HEK293 (cell line): ENCODE measurements around the gene DGKD.

ENCODE experiments used
- KLF17 ChIP-seq: fragments of 450-650 bp; formaldehyde crosslinking; IDR thresholded peaks from 2 replicates; pipeline ENCODE4 v1.5.1; 2016; ENCODE audit warnings: missing biosample characterization, missing genetic modification characterization
- PRDM1 ChIP-seq: fragments of 450-650 bp; formaldehyde crosslinking; IDR thresholded peaks from 2 replicates; pipeline ENCODE4; 2016; ENCODE audit warnings: missing biosample characterization, missing genetic modification characterization
- PRDM2 ChIP-seq: fragments of 450-650 bp; formaldehyde crosslinking; IDR thresholded peaks from 2 replicates; pipeline ENCODE4 v1.5.1; 2016; ENCODE audit warnings: missing biosample characterization, missing genetic modification characterization, borderline replicate concordance
- ZBTB21 ChIP-seq: fragments of 450-650 bp; formaldehyde crosslinking; IDR thresholded peaks from 2 replicates; pipeline ENCODE4 v1.5.1; 2017; ENCODE audit warnings: missing biosample characterization, missing genetic modification characterization
- ZBTB7A ChIP-seq: fragments of 450-650 bp; formaldehyde crosslinking; IDR thresholded peaks from 2 replicates; pipeline ENCODE4 v1.5.1; 2016; ENCODE audit warnings: low read depth, missing biosample characterization, missing genetic modification characterization
- ZNF24 ChIP-seq: fragments of 450-650 bp; formaldehyde crosslinking; IDR thresholded peaks from 2 replicates; pipeline ENCODE4 v1.5.1; 2016; ENCODE audit warnings: missing biosample characterization, missing genetic modification characterization
- ZNF670 ChIP-seq: fragments of 450-650 bp; formaldehyde crosslinking; IDR thresholded peaks from 2 replicates; pipeline ENCODE4 v1.5.1; 2016; ENCODE audit warnings: missing biosample characterization, missing genetic modification characterization, low read depth
- TF ChIP-seq, protein P1 (sequence below): fragments of 450-650 bp; formaldehyde crosslinking; IDR thresholded peaks from 2 replicates; pipeline ENCODE4 v1.5.1; 2016; ENCODE audit warnings: missing biosample characterization, missing genetic modification characterization
- TF ChIP-seq, protein P2 (sequence below): fragments of 450-650 bp; formaldehyde crosslinking; IDR thresholded peaks from 2 replicates; pipeline ENCODE4 v1.5.1; 2016; ENCODE audit warnings: missing biosample characterization, missing genetic modification characterization

GRCh38 chr2:233410196-233410760, 56.0 kb downstream of the DGKD start:
- TF ChIP-seq KLF17 (tag by site-specific recombination), result no peak
- no peak for TF ChIP-seq ZBTB7A (tag by site-specific recombination)
- TF ChIP-seq, protein P1, sequence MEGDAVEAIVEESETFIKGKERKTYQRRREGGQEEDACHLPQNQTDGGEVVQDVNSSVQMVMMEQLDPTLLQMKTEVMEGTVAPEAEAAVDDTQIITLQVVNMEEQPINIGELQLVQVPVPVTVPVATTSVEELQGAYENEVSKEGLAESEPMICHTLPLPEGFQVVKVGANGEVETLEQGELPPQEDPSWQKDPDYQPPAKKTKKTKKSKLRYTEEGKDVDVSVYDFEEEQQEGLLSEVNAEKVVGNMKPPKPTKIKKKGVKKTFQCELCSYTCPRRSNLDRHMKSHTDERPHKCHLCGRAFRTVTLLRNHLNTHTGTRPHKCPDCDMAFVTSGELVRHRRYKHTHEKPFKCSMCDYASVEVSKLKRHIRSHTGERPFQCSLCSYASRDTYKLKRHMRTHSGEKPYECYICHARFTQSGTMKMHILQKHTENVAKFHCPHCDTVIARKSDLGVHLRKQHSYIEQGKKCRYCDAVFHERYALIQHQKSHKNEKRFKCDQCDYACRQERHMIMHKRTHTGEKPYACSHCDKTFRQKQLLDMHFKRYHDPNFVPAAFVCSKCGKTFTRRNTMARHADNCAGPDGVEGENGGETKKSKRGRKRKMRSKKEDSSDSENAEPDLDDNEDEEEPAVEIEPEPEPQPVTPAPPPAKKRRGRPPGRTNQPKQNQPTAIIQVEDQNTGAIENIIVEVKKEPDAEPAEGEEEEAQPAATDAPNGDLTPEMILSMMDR, result no peak
- TF ChIP-seq ZBTB21 (tag by site-specific recombination), result no peak
- TF ChIP-seq PRDM1 (tag by site-specific recombination), result no peak
- TF ChIP-seq PRDM2, result no peak
- TF ChIP-seq ZNF24 (tag by site-specific recombination), result no peak
- TF ChIP-seq ZNF670 (tag by site-specific recombination), result no peak
- TF ChIP-seq, protein P2, sequence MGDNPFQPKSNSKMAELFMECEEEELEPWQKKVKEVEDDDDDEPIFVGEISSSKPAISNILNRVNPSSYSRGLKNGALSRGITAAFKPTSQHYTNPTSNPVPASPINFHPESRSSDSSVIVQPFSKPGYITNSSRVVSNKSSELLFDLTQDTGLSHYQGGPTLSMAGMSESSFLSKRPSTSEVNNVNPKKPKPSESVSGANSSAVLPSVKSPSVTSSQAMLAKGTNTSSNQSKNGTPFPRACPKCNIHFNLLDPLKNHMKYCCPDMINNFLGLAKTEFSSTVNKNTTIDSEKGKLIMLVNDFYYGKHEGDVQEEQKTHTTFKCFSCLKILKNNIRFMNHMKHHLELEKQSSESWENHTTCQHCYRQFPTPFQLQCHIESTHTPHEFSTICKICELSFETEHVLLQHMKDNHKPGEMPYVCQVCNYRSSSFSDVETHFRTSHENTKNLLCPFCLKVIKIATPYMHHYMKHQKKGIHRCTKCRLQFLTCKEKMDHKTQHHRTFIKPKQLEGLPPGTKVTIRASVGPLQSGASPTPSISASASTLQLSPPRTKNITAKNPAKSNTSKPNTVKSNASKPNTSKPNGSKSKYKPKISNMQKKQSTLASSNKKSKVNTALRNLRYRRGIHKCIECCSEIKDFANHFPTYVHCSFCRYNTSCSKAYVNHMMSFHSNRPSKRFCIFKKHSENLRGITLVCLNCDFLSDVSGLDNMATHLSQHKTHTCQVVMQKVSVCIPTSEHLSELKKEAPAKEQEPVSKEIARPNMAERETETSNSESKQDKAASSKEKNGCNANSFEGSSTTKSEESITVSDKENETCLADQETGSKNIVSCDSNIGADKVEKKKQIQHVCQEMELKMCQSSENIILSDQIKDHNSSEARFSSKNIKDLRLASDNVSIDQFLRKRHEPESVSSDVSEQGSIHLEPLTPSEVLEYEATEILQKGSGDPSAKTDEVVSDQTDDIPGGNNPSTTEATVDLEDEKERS (tag by site-specific recombination), result no peak
